Measurements from ENCODE around the gene MUSTN1.

MUSTN1 gene

DNA sequence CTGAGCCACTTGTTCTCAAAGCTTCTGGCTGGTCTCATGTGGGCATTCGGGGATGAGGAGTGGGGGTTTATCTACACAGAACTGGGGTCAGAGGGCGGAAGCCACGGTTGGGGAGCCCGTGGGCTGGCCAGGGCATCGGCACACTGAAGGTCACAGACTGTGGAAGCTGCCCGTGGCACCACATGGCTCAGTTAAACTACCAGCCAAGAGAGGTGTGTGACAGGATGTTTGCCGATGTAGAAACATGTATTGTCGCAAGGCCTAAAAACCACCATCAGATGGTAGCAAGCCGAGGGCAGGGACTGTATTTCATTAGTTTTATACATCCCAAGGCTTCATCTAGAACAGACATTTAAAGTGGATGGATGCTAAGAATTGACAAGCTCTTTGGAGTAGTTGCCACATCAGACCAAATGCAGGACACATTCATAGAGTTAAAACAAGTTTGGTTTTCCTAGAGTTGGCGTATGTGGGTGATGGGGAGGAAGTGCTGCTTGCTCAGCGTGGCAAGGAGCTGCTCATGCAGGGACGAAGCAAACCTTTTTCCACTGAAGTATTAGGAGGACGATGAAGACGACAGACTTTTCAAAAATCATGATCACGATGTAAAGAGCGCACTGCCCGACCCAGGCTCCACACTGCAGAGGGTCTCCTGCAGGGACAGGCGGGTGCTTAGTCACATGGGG lies 9.6 kb upstream of the MUSTN1 start:
- no peaks in the 10 kb centered on the region for H3K27me3 Mint-ChIP-seq
- peaks cover 6% of the 10 kb centered on the region for H3K4me1 Mint-ChIP-seq
- peaks cover 49% of the 10 kb centered on the region for H3K36me3 Mint-ChIP-seq
- no peak overlapping the region for H3K27ac Mint-ChIP-seq
- ATAC-seq = no peak
- H3K4me3 Mint-ChIP-seq = no peak overlapping the region
- no peaks in the 10 kb centered on the region for H3K9me3 Mint-ChIP-seq

DNA sequence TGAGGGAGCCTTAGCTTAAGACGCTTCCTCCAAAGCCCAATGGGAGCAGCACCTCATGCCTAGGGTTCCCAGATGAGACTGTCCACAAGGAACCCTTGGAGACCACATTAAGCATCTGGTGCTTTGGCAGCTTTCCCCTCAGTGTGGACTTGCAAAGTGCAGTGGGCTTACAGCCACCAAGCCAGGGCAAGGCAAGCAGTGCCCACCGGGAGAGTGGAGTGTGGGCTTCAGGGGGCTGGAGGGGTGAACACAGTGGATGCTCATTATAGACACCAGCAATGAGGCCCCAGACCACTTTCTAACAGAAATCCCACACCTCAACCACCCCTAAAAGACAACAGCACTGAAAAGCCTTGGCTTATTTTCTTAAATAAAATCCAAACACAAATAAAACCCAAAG lies 9.1 kb upstream of the MUSTN1 start:
- Mint-ChIP-seq H3K36me3 (peaks cover 43% of the 10 kb centered on the region), H3K27ac (no peak overlapping the region), H3K4me1 (peaks cover 6% of the 10 kb centered on the region), H3K9me3 (no peaks in the 10 kb centered on the region), H3K27me3 (no peaks in the 10 kb centered on the region), H3K4me3 (no peak overlapping the region)
- no peak for ATAC-seq

DNA sequence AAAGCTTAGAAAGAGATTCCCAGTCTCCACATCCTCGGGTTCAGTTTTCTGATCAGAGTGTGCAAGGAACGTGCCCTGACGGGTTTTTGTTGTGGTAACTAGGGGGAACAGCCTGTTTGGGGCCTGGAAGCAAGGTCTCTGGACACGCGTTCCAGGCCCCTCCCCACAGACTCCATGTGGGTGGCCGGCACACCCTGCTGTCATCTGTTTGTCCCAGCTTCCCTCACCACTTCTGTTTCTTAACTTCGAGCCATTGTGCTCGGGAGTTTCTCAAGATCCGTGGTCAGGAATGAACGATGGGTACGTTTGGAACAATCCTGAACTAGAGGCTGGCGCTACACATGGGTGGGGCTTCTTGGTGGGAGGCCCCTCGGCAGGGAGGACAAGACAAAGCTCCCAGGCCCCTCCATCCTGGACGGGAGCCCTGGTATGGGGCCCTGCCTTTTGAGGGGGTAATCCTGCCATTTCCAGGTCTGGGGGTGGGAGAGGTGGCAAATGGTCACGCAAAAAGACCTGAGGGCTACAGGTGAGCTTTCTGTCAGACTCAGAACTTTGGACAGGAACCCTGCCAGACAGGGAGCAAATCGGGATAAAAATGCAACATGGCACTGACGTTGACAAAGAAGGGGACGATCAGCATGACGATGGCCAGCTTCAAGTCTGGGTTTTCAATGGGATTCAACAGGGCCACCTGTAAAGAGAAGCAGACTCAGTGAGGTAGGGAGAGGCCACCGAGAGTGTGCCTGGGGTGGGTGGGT lies 8.5 kb upstream of the MUSTN1 start:
- ATAC-seq = no peak
- no peak overlapping the region for H3K4me3 Mint-ChIP-seq
- H3K4me1 Mint-ChIP-seq = peaks cover 6% of the 10 kb centered on the region
- H3K27ac Mint-ChIP-seq = no peak overlapping the region
- H3K36me3 Mint-ChIP-seq = peaks cover 42% of the 10 kb centered on the region
- no peaks in the 10 kb centered on the region for H3K9me3 Mint-ChIP-seq
- H3K27me3 Mint-ChIP-seq = no peaks in the 10 kb centered on the region

DNA sequence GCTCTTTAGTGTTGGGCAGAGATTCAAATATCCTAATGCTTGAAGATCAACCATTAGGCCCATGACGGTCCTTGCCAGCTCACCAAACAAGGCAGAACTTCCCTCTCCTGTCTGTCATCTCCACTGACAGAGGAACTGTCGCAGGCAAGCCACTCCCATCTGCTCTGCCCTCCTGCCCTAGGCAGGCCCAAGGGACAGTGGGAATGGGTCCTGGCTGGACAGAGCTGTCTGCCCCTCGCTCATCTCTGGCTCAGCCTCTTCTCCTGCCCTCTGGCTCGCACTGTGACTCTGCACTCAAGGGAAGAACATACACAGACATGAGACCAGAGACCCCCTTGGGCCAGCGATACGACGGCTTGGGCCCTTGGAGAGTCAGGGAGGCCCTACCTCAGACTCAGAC lies 7.6 kb upstream of the MUSTN1 start:
- Mint-ChIP-seq H3K4me3 (no peak overlapping the region), H3K36me3 (peaks cover 40% of the 10 kb centered on the region), H3K27me3 (no peaks in the 10 kb centered on the region), H3K4me1 (peaks cover 6% of the 10 kb centered on the region), H3K27ac (no peak overlapping the region), H3K9me3 (no peaks in the 10 kb centered on the region)
- ATAC-seq = no peak

DNA sequence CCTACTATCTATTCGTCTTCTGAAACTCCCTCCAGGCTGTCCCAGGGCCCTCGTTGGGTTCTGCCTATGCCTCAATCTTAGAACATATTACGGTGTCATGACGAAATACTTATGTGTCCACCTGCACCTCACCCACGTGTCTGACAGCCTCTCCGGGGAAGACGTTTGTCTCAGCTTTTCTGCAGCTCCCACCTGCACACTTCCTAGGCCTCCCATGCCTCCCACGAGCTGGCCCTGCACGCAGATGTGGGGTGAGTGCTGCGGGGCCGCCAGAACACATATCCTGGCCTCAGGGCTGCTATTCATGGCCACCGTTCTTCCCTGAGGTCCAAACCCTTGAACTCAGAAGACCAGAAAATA lies 7.1 kb upstream of the MUSTN1 start:
- H3K27ac Mint-ChIP-seq = no peak overlapping the region

DNA sequence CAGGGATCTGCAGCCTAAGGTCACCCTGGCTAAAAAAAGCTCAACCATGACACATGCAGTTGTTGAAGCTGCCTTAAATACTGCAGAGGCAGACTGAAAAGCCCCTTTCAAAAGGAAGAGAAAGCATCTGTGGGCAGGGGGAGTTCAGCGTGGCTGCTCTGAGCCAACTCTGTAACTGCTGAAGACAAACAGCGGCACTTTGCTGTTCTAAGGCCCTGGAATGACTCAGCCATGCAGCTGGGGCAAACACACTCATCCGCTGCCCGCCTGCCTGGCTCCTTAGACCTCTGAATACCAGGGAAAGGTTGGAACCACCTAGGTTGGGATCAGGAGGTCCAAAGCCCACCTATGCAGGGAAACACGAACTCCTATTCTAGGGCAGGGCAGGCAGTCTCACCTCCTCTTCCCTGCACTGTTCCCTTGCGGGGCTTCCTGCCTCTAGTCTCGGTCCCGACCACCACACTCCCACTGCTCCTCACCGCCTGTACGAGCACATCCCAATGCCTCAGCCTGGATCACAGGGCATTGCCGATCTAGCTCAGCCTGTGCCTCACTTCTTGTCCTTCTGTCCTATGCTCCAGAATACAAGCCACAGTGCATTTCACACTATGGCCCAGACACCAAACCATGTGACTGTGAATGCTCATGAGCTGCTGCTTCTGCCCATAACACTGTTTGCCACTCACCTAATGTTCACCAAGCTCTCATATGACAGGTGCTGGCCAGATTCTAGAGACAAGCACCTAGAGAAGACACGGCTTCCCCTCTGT lies 6.6 kb upstream of the MUSTN1 start:
- Mint-ChIP-seq H3K36me3 (peaks cover 44% of the 10 kb centered on the region), H3K27ac (no peak overlapping the region), H3K9me3 (no peaks in the 10 kb centered on the region), H3K27me3 (no peaks in the 10 kb centered on the region), H3K4me3 (no peak overlapping the region), H3K4me1 (peaks cover 12% of the 10 kb centered on the region)
- ATAC-seq = peak; percentile 72

More for the DNA sequence above, 7.1 kb upstream of the MUSTN1 start:
- Mint-ChIP-seq H3K9me3 (no peaks in the 10 kb centered on the region), H3K36me3 (peaks cover 39% of the 10 kb centered on the region), H3K4me1 (peaks cover 6% of the 10 kb centered on the region), H3K27me3 (no peaks in the 10 kb centered on the region), H3K4me3 (no peak overlapping the region)
- ATAC-seq = no peak

DNA sequence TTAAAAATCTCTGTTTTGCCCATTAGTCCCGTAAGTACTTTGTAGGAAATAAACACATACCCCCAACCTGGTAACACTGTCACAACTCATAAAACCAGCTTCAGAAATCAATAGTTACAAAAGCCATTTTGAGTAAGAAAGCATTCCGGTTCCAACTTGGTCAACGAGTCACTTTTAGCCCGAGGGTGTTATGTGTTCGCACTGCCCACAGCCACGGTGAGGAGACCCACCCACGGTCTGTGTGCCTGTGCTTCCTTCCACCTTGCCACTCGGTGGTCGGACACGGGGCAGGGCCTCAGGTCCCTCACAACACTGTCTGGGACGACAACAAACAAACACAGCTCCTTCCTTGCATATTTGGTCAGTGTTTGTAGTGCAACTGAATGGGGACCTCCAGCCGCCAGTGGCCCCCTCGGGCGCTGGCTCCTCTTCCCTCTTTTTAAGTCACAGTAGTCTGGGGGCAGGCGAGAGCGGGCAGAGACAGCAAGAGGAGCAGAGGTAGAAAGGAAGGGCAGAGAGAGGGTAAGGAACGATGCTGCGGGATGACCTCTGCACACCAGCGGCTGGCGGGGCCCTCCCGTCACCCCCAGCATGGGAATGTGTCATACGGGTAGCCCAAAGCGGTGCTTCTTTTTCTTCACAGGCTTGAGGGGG lies 5.2 kb upstream of the MUSTN1 start:
- H3K27ac Mint-ChIP-seq = no peak overlapping the region
- no peak overlapping the region for H3K4me3 Mint-ChIP-seq
- no peaks in the 10 kb centered on the region for H3K27me3 Mint-ChIP-seq
- ATAC-seq = no peak
- H3K9me3 Mint-ChIP-seq = no peaks in the 10 kb centered on the region
- peaks cover 47% of the 10 kb centered on the region for H3K36me3 Mint-ChIP-seq
- peaks cover 12% of the 10 kb centered on the region for H3K4me1 Mint-ChIP-seq

DNA sequence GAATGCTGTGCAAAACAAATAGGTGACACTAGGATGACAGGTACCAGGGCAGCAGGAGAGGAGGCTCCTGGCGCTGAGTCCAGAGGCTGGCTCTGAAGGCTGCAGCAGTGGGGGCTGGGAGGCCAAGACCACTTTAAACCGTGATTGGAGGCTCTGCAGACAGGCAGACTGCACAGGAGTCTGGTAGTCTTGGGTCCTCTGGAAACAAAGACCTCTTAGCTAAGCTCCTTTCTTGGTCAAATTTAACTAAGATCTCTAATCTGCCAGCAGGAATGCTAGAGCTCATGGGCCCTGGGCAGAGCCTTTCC lies 4.4 kb upstream of the MUSTN1 start:
- no peak for ATAC-seq

DNA sequence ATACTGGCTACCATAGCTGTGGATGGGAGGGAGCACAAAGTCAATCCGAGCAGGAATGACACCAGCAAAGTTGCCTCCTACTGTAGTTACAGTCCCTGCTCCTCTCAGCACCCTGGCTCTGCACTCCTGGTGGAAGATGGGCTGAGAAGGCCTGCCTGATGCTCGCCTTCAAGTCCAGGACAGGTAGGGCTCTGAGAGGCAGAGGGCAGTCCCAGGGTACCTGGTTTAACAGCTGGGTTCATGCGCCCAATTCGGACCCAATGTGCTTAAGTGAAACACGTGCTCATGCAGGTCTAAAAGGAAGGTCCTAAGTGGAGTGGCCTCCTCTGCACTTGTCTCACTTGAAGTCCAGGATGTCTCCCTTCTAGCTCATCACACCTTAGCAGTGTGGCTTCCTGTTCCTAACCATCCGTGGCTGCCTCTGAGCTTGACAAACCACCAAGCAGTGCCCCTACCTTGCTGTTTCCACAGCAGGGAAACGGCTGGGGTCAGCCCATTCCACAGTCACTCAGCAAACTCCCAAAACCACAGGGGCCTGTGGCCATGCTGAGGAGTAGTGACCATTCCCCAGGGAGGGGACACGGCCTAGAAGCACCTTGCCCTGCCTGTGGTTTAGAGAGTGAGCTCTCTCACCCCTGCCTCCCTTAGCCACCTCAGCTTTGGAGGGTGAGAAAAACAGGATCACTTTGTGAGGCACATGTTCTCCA lies 3.9 kb upstream of the MUSTN1 start:
- Mint-ChIP-seq H3K4me1 (peaks cover 12% of the 10 kb centered on the region), H3K36me3 (peaks cover 41% of the 10 kb centered on the region), H3K27me3 (no peaks in the 10 kb centered on the region), H3K4me3 (no peak overlapping the region), H3K27ac (no peak overlapping the region), H3K9me3 (no peaks in the 10 kb centered on the region)
- no peak for ATAC-seq

More for the DNA sequence above, 4.4 kb upstream of the MUSTN1 start:
- Mint-ChIP-seq H3K4me1 (peaks cover 12% of the 10 kb centered on the region), H3K36me3 (peaks cover 41% of the 10 kb centered on the region), H3K27ac (no peak overlapping the region), H3K9me3 (no peaks in the 10 kb centered on the region), H3K4me3 (no peak overlapping the region), H3K27me3 (no peaks in the 10 kb centered on the region)

DNA sequence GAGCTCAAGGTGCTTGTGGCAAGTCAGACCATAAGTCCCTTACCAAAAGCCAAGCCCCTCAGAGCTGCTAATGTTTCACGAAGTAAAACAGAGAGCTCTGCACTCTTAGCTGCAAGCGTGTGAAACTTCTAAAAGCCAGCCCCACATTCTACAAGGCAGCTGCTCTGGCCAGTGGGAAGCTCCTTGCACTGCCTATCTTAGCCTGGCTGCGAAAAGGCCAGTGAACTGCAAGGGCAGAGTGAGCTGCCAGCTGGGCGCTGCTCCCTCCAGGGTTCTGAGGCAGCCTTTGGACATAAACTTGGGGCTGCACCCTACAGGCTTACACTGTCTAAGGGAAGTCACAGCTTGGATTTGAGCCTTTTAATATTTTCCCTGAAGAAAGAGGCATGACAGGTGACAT lies 2.2 kb upstream of the MUSTN1 start:
- Mint-ChIP-seq H3K36me3 (peaks cover 37% of the 10 kb centered on the region), H3K27me3 (no peaks in the 10 kb centered on the region), H3K4me3 (no peak overlapping the region), H3K9me3 (no peaks in the 10 kb centered on the region), H3K4me1 (peaks cover 12% of the 10 kb centered on the region), H3K27ac (no peak overlapping the region)
- ATAC-seq = no peak

DNA sequence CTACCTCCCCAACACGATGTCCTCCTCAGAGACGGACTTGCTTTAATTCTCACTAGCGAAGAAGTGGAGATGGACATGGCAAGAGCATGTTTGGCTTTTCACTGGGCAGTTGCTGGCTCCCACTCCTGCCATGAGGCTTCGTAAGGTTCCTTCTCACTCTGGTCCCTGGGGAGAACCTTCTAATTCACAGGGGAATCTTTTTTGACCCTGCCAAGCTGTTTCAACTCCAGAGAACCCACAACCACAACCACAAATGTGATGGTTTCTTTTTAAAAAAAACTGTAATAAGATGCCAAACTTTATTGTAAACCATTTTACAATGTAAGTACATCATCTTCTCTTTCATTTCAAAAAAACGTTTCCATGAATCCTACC lies 1.6 kb upstream of the MUSTN1 start:
- Mint-ChIP-seq H3K9me3 (no peaks in the 10 kb centered on the region), H3K36me3 (peaks cover 32% of the 10 kb centered on the region), H3K4me3 (no peak overlapping the region), H3K27ac (no peak overlapping the region), H3K27me3 (no peaks in the 10 kb centered on the region), H3K4me1 (peaks cover 8% of the 10 kb centered on the region)
- no peak for ATAC-seq

DNA sequence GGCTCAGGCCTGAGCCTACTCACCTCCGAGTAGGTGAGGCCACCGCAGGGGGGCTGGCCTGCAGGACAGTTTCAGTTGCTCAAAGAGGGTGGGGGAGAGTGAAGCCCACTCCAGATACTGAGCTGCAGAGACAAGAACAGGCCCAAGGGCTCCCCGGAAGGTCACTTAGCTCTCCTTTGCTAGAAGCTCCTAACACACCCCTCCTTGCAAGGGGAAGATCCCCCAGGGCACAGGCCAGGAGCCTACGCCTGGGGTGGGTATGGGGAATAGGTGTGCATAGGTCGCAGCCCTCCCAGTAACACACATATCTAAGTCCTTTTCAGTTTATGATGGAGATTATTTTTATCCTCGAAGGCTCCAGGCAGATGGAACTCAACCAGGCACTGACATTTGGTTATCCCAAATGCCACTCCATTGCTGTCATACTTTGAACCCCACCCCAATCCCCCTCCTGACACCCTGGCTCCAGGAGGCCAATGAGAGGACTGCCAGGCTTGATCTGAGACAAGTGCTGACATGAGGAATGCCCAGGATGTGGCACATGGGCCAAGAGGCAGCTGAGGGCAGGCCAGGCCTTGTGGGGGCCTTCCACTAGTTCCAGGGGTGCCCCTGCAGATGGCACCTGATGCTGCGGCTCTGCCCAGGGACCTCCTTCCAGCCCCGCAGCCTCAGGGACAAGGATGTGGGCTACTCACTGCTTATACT lies 1.1 kb upstream of the MUSTN1 start:
- H3K36me3 Mint-ChIP-seq = peaks cover 26% of the 10 kb centered on the region

DNA sequence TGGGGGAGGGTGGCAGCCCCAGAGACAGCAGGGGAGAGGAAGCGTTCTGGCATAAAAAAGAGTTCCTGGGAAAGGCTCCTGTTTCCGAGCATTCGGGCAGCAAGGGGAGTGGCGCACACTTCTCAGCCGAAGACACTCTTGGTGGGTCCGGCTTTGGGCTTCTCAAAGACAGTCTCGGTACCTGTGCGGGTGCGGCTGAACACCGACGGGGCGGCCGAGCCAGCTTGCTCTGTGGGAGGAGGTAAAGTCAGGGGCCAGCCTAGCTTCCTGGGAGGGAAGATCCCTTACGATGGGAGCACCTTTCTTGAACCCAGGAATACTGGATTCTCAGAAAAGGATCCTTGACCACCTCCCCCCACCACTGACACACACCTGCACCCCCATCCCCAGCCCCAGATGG lies 1.6 kb downstream of the MUSTN1 start:
- ATAC-seq = no peak
- H3K9me3 Mint-ChIP-seq = no peaks in the 10 kb centered on the region
- no peak overlapping the region for H3K27ac Mint-ChIP-seq
- H3K36me3 Mint-ChIP-seq = peaks cover 19% of the 10 kb centered on the region
- H3K4me1 Mint-ChIP-seq = peaks cover 6% of the 10 kb centered on the region
- no peak overlapping the region for H3K4me3 Mint-ChIP-seq
- H3K27me3 Mint-ChIP-seq = no peaks in the 10 kb centered on the region

More for the DNA sequence above, 1.1 kb upstream of the MUSTN1 start:
- Mint-ChIP-seq H3K4me3 (no peak overlapping the region), H3K4me1 (peaks cover 6% of the 10 kb centered on the region), H3K27ac (no peak overlapping the region), H3K9me3 (no peaks in the 10 kb centered on the region), H3K27me3 (no peaks in the 10 kb centered on the region)
- ATAC-seq = no peak

DNA sequence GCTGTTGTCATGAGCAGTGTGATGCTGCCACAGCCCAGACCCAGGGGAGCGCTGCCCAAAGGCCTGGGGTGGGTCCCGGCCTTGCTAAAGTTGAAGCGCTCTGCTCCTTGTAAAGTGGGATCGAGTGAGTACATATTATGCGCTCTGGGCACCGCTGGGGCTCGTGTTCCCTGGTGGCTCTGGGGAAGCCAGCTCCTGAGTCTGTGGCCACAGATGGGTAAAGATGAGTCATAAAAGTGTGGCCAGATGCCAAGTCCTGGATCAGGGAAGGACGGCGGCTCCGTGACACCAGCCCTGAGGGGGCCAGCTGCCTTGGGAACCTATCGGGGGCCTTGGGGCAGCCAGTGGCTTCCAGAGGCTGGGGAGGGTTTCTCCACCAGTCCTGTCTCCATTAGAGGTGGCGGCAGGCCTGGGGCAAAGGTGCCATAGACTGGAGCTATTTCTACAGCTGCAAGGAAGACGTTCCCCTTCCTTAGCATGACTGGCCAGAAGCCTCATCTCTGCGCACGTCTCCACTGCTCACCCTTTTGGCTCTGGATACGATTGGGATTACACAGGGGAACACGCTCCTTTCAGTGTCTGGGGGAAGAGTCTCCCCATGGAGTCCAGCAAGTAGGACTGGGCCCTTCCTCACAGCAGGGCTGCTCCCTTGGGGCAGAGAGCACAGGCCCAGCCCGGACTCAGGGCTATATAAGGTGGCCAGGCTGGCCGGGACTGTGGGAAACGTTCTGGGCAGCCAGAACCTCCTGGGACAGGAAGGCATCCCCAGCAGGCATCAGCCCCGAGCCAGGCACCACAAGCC lies 3.1 kb downstream of the MUSTN1 start:
- Mint-ChIP-seq H3K27ac (no peak overlapping the region), H3K9me3 (no peaks in the 10 kb centered on the region), H3K4me1 (peaks cover 3% of the 10 kb centered on the region), H3K36me3 (peaks cover 9% of the 10 kb centered on the region), H3K27me3 (no peaks in the 10 kb centered on the region), H3K4me3 (no peak overlapping the region)
- ATAC-seq = no peak
